H9 (cell line): ENCODE measurements around the gene ANKUB1. TPM values are rescaled to one million over a fixed set of nuclear protein-coding genes. Genes with fewer than 3 reads are reported as not detected.

ENCODE experiments used
- DNase-seq: peaks from one replicate; pipeline ENCODE4 v3.0.0-alpha.2; 2017
- H2AFZ ChIP-seq: one replicate; pipeline ENCODE4 v1.6.1; 2013; ENCODE audit warnings: mild to moderate bottlenecking, low read length, control low read depth, moderate library complexity
- H2AK5ac ChIP-seq: 2 replicates; pipeline ENCODE4 v1.6.1; 2013; ENCODE audit warnings: low read length, control low read depth, mixed read lengths; ENCODE audit not compliant: insufficient read length
- H2BK120ac ChIP-seq: one replicate; pipeline ENCODE4 v1.6.1; 2013; ENCODE audit warnings: low read depth, mild to moderate bottlenecking, low read length, control low read depth, inconsistent platforms; ENCODE audit not compliant: poor library complexity, severe bottlenecking
- H2BK12ac ChIP-seq: 2 replicates; pipeline ENCODE4 v1.6.1; 2013; ENCODE audit warnings: low read length, control low read depth, mixed read lengths, low read depth; ENCODE audit not compliant: insufficient read length
- H2BK15ac ChIP-seq: 2 replicates; pipeline ENCODE4 v1.6.1; 2013; ENCODE audit warnings: low read depth, low read length, control low read depth
- H2BK20ac ChIP-seq: one replicate; pipeline ENCODE4 v1.6.1; 2013; ENCODE audit warnings: low read depth, mild to moderate bottlenecking, low read length, control low read depth, inconsistent platforms; ENCODE audit not compliant: poor library complexity, severe bottlenecking
- H2BK5ac ChIP-seq: 2 replicates; pipeline ENCODE4 v1.6.1; 2013; ENCODE audit warnings: low read length, control low read depth, mixed read lengths; ENCODE audit not compliant: insufficient read length
- H3K14ac ChIP-seq: 2 replicates; pipeline ENCODE4 v1.6.1; 2013; ENCODE audit warnings: low read length, control low read depth; ENCODE audit not compliant: insufficient read depth
- H3K18ac ChIP-seq: 2 replicates; pipeline ENCODE4 v1.6.1; 2013; ENCODE audit warnings: low read depth, mild to moderate bottlenecking, mixed read lengths, low read length, control low read depth; ENCODE audit not compliant: insufficient read length
- H3K23ac ChIP-seq: 2 replicates; pipeline ENCODE4 v1.6.1; 2013; ENCODE audit warnings: low read length, control low read depth, mixed read lengths, low read depth; ENCODE audit not compliant: insufficient read length
- H3K23me2 ChIP-seq: 2 replicates; pipeline ENCODE4 v1.6.1; 2013; ENCODE audit warnings: low read depth, mild to moderate bottlenecking, mixed read lengths, low read length, control low read depth; ENCODE audit not compliant: insufficient read length, poor library complexity, severe bottlenecking
- H3K27ac ChIP-seq: 2 replicates; pipeline ENCODE4 v1.5.1; 2013; ENCODE audit warnings: low read length, control low read depth, mixed read lengths, low read depth; ENCODE audit not compliant: insufficient read length
- H3K27me3 ChIP-seq: 2 replicates; pipeline ENCODE4 v1.6.1; 2013; ENCODE audit warnings: low read length, control low read depth, inconsistent platforms; ENCODE audit not compliant: insufficient read depth
- H3K4ac ChIP-seq: 2 replicates; pipeline ENCODE4 v1.6.1; 2013; ENCODE audit warnings: low read depth, mild to moderate bottlenecking, control low read depth, inconsistent platforms, low read length, moderate library complexity
- H3K4me1 ChIP-seq: 2 replicates; pipeline ENCODE4 v1.6.1; 2013; ENCODE audit warnings: low read length, control low read depth, inconsistent platforms; ENCODE audit not compliant: insufficient read depth
- H3K4me2 ChIP-seq: 2 replicates; pipeline ENCODE4 v1.6.1; 2013; ENCODE audit warnings: low read length, control low read depth, mixed read lengths; ENCODE audit not compliant: insufficient read length, insufficient read depth
- H3K56ac ChIP-seq: 2 replicates; pipeline ENCODE4 v1.6.1; 2013; ENCODE audit warnings: low read depth, mild to moderate bottlenecking, mixed read lengths, low read length, control low read depth; ENCODE audit not compliant: insufficient read length
- H3K79me1 ChIP-seq: 2 replicates; pipeline ENCODE4 v1.6.1; 2013; ENCODE audit warnings: low read depth, mild to moderate bottlenecking, moderate library complexity, low read length, control low read depth, inconsistent platforms; ENCODE audit not compliant: insufficient read depth, poor library complexity, severe bottlenecking
- H3K79me2 ChIP-seq: 2 replicates; pipeline ENCODE4 v1.6.1; 2013; ENCODE audit warnings: low read length, control low read depth, inconsistent platforms; ENCODE audit not compliant: insufficient read depth
- H3K9ac ChIP-seq: 2 replicates; pipeline ENCODE4 v1.6.1; 2013; ENCODE audit warnings: low read length, control low read depth, mixed read lengths; ENCODE audit not compliant: insufficient read length; ENCODE audit errors: extremely low read depth
- H3K9me3 ChIP-seq: one replicate; pipeline ENCODE4 v1.6.1; 2013; ENCODE audit warnings: low read depth, low read length, inconsistent platforms; ENCODE audit not compliant: control insufficient read depth
- H3T11ph ChIP-seq: one replicate; pipeline ENCODE4 v1.6.1; 2013; ENCODE audit warnings: mild to moderate bottlenecking, low read length, control low read depth, inconsistent platforms
- H4K20me1 ChIP-seq: one replicate; pipeline ENCODE4 v1.6.1; 2013; ENCODE audit not compliant: control insufficient read depth, insufficient read length, insufficient read depth
- H4K5ac ChIP-seq: 2 replicates; pipeline ENCODE4 v1.6.1; 2013; ENCODE audit warnings: low read depth, mild to moderate bottlenecking, mixed read lengths, low read length, control low read depth; ENCODE audit not compliant: insufficient read length
- H4K8ac ChIP-seq: replicated peaks from 2 replicates; pipeline ENCODE4 v1.6.1; 2013; ENCODE audit warnings: low read length, control low read depth, mixed read lengths, low read depth; ENCODE audit not compliant: insufficient read length
- H4K91ac ChIP-seq: 2 replicates; pipeline ENCODE4 v1.6.1; 2013; ENCODE audit warnings: low read depth, mild to moderate bottlenecking, moderate library complexity, mixed read lengths, low read length, control low read depth; ENCODE audit not compliant: insufficient read length
- H3K27ac Mint-ChIP-seq, 3 experiments: 2 replicates in 2 of 3; 3 replicates in 1 of 3; pipeline ENCODE4 v1.8.0; 2020 to 2021; ENCODE audit warnings: mixed read lengths in 3 of 3, mild to moderate bottlenecking in 1 of 3, moderate library complexity in 1 of 3
- H3K27me3 Mint-ChIP-seq: 2 replicates; pipeline ENCODE4 v1.8.0; 2021; ENCODE audit warnings: low read depth, mild to moderate bottlenecking, moderate library complexity, mixed read lengths
- H3K36me3 Mint-ChIP-seq, 3 experiments: 2 replicates in 2 of 3; 3 replicates in 1 of 3; pipeline ENCODE4 v1.8.0; 2020 to 2021; ENCODE audit warnings: low read depth in 3 of 3, mixed read lengths in 3 of 3; ENCODE audit not compliant: insufficient read depth in 1 of 3
- H3K4me1 Mint-ChIP-seq, 2 experiments: 2 replicates each; pipeline ENCODE4 v1.8.0; 2020; ENCODE audit warnings: mixed read lengths in 2 of 2
- H3K4me3 Mint-ChIP-seq, 2 experiments: 2 replicates in 1 of 2; 3 replicates in 1 of 2; pipeline ENCODE4 v1.8.0; 2020 to 2021; ENCODE audit warnings: mild to moderate bottlenecking in 2 of 2, mixed read lengths in 2 of 2, moderate library complexity in 1 of 2
- H3K9me3 Mint-ChIP-seq, 2 experiments: 2 replicates in 1 of 2; 3 replicates in 1 of 2; pipeline ENCODE4 v1.8.0; 2020; ENCODE audit warnings: mild to moderate bottlenecking in 2 of 2, mixed read lengths in 2 of 2, moderate library complexity in 1 of 2
- WGBS: extraction: QIAGEN DNeasy Blood & Tissue Kit; methylation state at CpG from one replicate; pipeline ENCODE4 v1.1.7; 2013; ENCODE audit warnings: missing lambda C conversion rate, low lambda C conversion rate, mixed read lengths; ENCODE audit not compliant: insufficient read length; ENCODE audit errors: extremely low coverage; 5-methylcytosine and 5-hydroxymethylcytosine counted together
- long read RNA-seq: library from polyadenylated mRNA; unstranded; transcript quantifications from one replicate; pipeline ENCODE4 v2.0.0, GENCODE V29; 2020
- total RNA-seq: library from RNA; stranded (reverse); gene quantifications from 2 replicates; pipeline ENCODE4 v1.2.1, GENCODE V29; 2021
- TF ChIP-seq, protein P1 (sequence below): fragments of 200-600 bp; sonication (generic); conservative IDR thresholded peaks from 3 replicates; pipeline ENCODE4 v1.8.0; 2021; ENCODE audit warnings: antibody characterized with exemption, mild to moderate bottlenecking

ANKUB1 gene, protein sequence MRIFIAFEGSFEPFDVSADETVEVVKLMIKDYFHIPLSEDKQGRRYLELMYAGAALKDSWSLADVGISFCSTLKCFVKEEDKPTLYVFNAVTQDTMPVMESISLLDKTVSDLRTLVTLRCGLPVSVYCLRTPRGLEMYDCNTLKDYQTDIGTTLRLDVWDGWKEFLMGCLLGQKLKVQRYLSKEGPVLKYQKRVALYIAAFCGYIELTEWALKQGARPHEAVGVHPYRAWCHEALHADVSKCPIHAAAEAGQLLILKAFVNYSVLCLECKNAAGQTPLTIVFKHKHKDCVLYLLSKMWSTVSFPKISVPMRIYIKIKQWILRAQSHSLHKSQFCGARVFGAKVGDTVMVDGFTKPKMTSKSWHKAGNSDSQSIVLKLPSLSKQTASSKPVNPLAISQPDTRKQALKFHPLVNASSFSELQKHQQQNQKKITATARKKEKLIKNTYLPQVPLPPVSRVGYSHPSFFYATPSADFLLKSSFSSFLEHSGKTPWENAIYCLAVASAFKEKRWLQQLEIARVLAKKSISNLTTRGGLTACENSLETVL
- total RNA-seq: not detected in 2 replicates
- long read RNA-seq, partial matches to known transcripts: 0 of 24 reads
- long read RNA-seq, other reads (novel, unspliced or antisense): 24 of 24 reads

- Histone ChIP-seq H2AK5ac (no peak within 1 kb of the TSS), H3K23me2 (no peaks in the 10 kb centered on the region), H2BK15ac (no peak within 1 kb of the TSS), H4K8ac (no peak within 1 kb of the TSS), H2AFZ (no peak within 1 kb of the TSS), H3K9ac (no peak within 1 kb of the TSS), H3T11ph (no peak within 1 kb of the TSS), H3K56ac (no peak within 1 kb of the TSS), H2BK12ac (no peak within 1 kb of the TSS), H3K14ac (no peak within 1 kb of the TSS), H3K4me2 (no peak within 1 kb of the TSS), H3K4ac (no peak within 1 kb of the TSS), H4K91ac (no peak within 1 kb of the TSS), H3K27me3 (no peaks in the 10 kb centered on the region), H4K20me1 (no peaks in the 10 kb centered on the region), H3K79me2 (no peaks in the 10 kb centered on the region), H2BK20ac (no peak within 1 kb of the TSS), H3K18ac (no peak within 1 kb of the TSS), H4K5ac (no peak within 1 kb of the TSS), H3K79me1 (no peaks in the 10 kb centered on the region), H3K9me3 (no peaks in the 10 kb centered on the region), H2BK120ac (no peak within 1 kb of the TSS), H3K27ac (no peak within 1 kb of the TSS), H3K4me1 (no peaks in the 10 kb centered on the region), H2BK5ac (no peak within 1 kb of the TSS), H3K23ac (no peak within 1 kb of the TSS)
- Mint-ChIP-seq H3K36me3 (no peaks in the 10 kb centered on the region), H3K27ac (no peak within 1 kb of the TSS), H3K27me3 (no peaks in the 10 kb centered on the region; the same call in 1 of the 2 replicates), H3K9me3 (no peaks in the 10 kb centered on the region), H3K4me1 (no peaks in the 10 kb centered on the region), H3K4me3 (no peak within 1 kb of the TSS)
- WGBS: no CpG with 5 or more reads among the region's 4 CpGs
- DNase-seq: no peak
- TF ChIP-seq, protein P1, sequence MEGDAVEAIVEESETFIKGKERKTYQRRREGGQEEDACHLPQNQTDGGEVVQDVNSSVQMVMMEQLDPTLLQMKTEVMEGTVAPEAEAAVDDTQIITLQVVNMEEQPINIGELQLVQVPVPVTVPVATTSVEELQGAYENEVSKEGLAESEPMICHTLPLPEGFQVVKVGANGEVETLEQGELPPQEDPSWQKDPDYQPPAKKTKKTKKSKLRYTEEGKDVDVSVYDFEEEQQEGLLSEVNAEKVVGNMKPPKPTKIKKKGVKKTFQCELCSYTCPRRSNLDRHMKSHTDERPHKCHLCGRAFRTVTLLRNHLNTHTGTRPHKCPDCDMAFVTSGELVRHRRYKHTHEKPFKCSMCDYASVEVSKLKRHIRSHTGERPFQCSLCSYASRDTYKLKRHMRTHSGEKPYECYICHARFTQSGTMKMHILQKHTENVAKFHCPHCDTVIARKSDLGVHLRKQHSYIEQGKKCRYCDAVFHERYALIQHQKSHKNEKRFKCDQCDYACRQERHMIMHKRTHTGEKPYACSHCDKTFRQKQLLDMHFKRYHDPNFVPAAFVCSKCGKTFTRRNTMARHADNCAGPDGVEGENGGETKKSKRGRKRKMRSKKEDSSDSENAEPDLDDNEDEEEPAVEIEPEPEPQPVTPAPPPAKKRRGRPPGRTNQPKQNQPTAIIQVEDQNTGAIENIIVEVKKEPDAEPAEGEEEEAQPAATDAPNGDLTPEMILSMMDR: no peak
These were observed at the start of gene ANKUB1 for GRCh38 chr3:149792452-149793270. Gene ANKUB1, minus strand, starts transcription at chr3:149792554. Its CDS starts 188 bp downstream, at chr3:149792366.
